ENCODE data around the gene STING1.

- no peak for TF ChIP-seq CTCF (IDR thresholded peaks at IDR 0.05; ENCODE audit: control extremely low read depth in 1 of 3, insufficient read depth in 1 of 3, low read depth in 1 of 3, low read length in 3 of 3)
- TF ChIP-seq, protein P1, sequence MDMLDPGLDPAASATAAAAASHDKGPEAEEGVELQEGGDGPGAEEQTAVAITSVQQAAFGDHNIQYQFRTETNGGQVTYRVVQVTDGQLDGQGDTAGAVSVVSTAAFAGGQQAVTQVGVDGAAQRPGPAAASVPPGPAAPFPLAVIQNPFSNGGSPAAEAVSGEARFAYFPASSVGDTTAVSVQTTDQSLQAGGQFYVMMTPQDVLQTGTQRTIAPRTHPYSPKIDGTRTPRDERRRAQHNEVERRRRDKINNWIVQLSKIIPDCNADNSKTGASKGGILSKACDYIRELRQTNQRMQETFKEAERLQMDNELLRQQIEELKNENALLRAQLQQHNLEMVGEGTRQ (IDR thresholded peaks at IDR 0.05; ENCODE audit: low read length) = no peak
- TF ChIP-seq SIN3A (conservative IDR thresholded peaks at IDR 0.05 in 1 of 2, IDR thresholded peaks at IDR 0.05 in 1 of 2; ENCODE audit: low read depth in 1 of 2, low read length in 2 of 2) = no peak
- no peak for TF ChIP-seq KDM4A (IDR thresholded peaks at IDR 0.05; ENCODE audit: low read depth, low read length, severe bottlenecking)
- TF ChIP-seq YY1 (IDR thresholded peaks at IDR 0.05; ENCODE audit: low read depth, low read length) = no peak
- TF ChIP-seq POLR2A (IDR thresholded peaks at IDR 0.05; ENCODE audit: control extremely low read depth in 1 of 2, low read depth in 2 of 2, low read length in 2 of 2) = no peak
These were observed 52.5 kb downstream of the STING1 start for GRCh38 chr5:139430015-139430414.
